GM12892 (cell line): Measurements from ENCODE around the gene LRRC37B. TPM values are rescaled to one million over a fixed set of nuclear protein-coding genes. Genes with fewer than 3 reads are reported as not detected.
A peak's percentile ranks its signal among the peaks of the same experiment; 100 is the strongest.
"Not testable (repeated sequence)": the region's sequence is repeated elsewhere in the genome, so short reads cannot be mapped to it uniquely, and the experiment has no call there.

ENCODE experiments used
- DNase-seq: peaks from one replicate; pipeline ENCODE4 v3.0.0; 2011; ENCODE audit not compliant: insufficient read length
- FAIRE-seq: peaks from 2 replicates; lab custom pipeline; 2011; peaks lifted over from hg19 to GRCh38; lab: Jason Lieb, UNC
- POLR2A ChIP-seq: IDR thresholded peaks from 2 replicates; pipeline ENCODE4 v1.6.1; 2011; ENCODE audit warnings: low read depth, low read length, control low read depth
- POLR2AphosphoS5 ChIP-seq: IDR thresholded peaks from 2 replicates; pipeline ENCODE4 v1.6.1; 2011; ENCODE audit warnings: low read depth, low read length, control low read depth
- TAF1 ChIP-seq: IDR thresholded peaks from 2 replicates; pipeline ENCODE4 v1.6.1; 2011; ENCODE audit warnings: low read depth, mild to moderate bottlenecking, control low read depth, low read length, borderline replicate concordance
- polyA plus RNA-seq: library from polyadenylated mRNA; unstranded; fragments of >200 nt; gene quantifications from one replicate; pipeline ENCODE4 v1.2.1, GENCODE V29; 2012; ENCODE audit warnings: missing spikeins, inconsistent platforms; ENCODE audit not compliant: missing spikeins

The LRRC37B gene
- polyA plus RNA-seq, result 9.8 TPM

- FAIRE-seq (peak; percentile 81), DNase-seq (peak; percentile 73)
- TF ChIP-seq TAF1, result no peak
- TF ChIP-seq POLR2A, result peak; percentile 44; the same call in 1 of the 2 replicates
Observed at GRCh38 chr17:32006957-32007462, at the start of gene LRRC37B. Gene LRRC37B, plus strand, starts transcription at chr17:32007383. Its CDS starts 14,010 bp downstream, at chr17:32021393.

GRCh38 chr17:31964131-31964530 is 43.1 kb upstream of the LRRC37B start:
- not testable (repeated sequence) for FAIRE-seq, DNase-seq

GRCh38 chr17:31967648-31968047 is 39.5 kb upstream of the LRRC37B start:
- TF ChIP-seq POLR2AphosphoS5 (no peak), TAF1 (no peak), POLR2A (no peak)
- FAIRE-seq (no peak), DNase-seq (no peak)

GRCh38 chr17:31970416-31970815 is 36.8 kb upstream of the LRRC37B start:
- DNase-seq, FAIRE-seq: not testable (repeated sequence)

- not testable (repeated sequence) for FAIRE-seq, DNase-seq
Observed at GRCh38 chr17:31974269-31975071, 32.7 kb upstream of the LRRC37B start.

- not testable (repeated sequence) for FAIRE-seq, DNase-seq
Observed at GRCh38 chr17:31975391-31975790, 31.8 kb upstream of the LRRC37B start.

- DNase-seq, FAIRE-seq: not testable (repeated sequence)
Observed at GRCh38 chr17:31991821-31992220, 15.4 kb upstream of the LRRC37B start.

- TF ChIP-seq POLR2AphosphoS5, result no peak
- TF ChIP-seq TAF1, result no peak
- TF ChIP-seq POLR2A, result no peak
- no peak for DNase-seq
- FAIRE-seq, result no peak
Observed at GRCh38 chr17:31997005-31997404, 10.2 kb upstream of the LRRC37B start.

- peak; percentile 5 for FAIRE-seq
- TF ChIP-seq POLR2A (no peak), TAF1 (0 out of 2 replicates have a peak, but pooled peaks have one; percentile 37)
Observed at GRCh38 chr17:32007463-32008298, 498 bp downstream of the LRRC37B start.

GRCh38 chr17:32009262-32009542 is 2.0 kb downstream of the LRRC37B start:
- no peak for TF ChIP-seq POLR2A
- no peak for TF ChIP-seq TAF1
- TF ChIP-seq POLR2AphosphoS5, result no peak
- FAIRE-seq (no peak), DNase-seq (no peak)

More at GRCh38 chr17:32007463-32008298, 498 bp downstream of the LRRC37B start:
- peak; percentile 36 for DNase-seq

GRCh38 chr17:32010114-32010513 is 2.9 kb downstream of the LRRC37B start:
- TF ChIP-seq POLR2A (no peak), TAF1 (no peak), POLR2AphosphoS5 (no peak)
- FAIRE-seq, result no peak
- no peak for DNase-seq

- FAIRE-seq (no peak), DNase-seq (no peak)
- TF ChIP-seq POLR2AphosphoS5, result no peak
- no peak for TF ChIP-seq TAF1
- no peak for TF ChIP-seq POLR2A
Observed at GRCh38 chr17:32015245-32016013, 8.2 kb downstream of the LRRC37B start.
